PC-3 (cell line): ENCODE measurements around the gene SPOP. TPM values are rescaled to one million over a fixed set of nuclear protein-coding genes. Genes with fewer than 3 reads are reported as not detected.

Experiments used
- ATAC-seq: fragments of 200-7000 bp; cut with Tn5 transposase; 2 replicates; pipeline ENCODE4 v1.9.1; 2020; ENCODE audit warnings: mild to moderate bottlenecking, moderate library complexity
- BruUV-seq: library from RNA; stranded (reverse); fragments of 400-500 nt; replicated peaks from 2 replicates; lab custom pipeline; 2021; lab: Mats Ljungman, UMichigan
- CTCF ChIA-PET: fragments of 300-600 bp; sonication (Branson Sonifier 250); formaldehyde crosslinking; loops from one replicate; lab custom pipeline; 2022; ENCODE audit warnings: antibody characterized with exemption; lab: Charles Lee
- POLR2A ChIA-PET: fragments of 300-600 bp; sonication (Branson Sonifier 250); formaldehyde crosslinking; loops from one replicate; lab custom pipeline; 2022; ENCODE audit warnings: antibody characterized with exemption; ENCODE audit not compliant: unreplicated experiment; lab: Charles Lee
- DNase-seq: peaks from one replicate; pipeline ENCODE4 v3.0.0-alpha.2; 2015
- H2AFZ ChIP-seq: fragments of 300-600 bp; sonication (generic); 2 replicates; pipeline ENCODE4 v1.6.0; 2016; ENCODE audit warnings: antibody characterized with exemption, low read length
- H3F3A ChIP-seq: fragments of 300-600 bp; sonication (generic); one replicate; pipeline ENCODE4 v1.6.0; 2017; ENCODE audit warnings: antibody characterized with exemption, low read length, control low read depth, mild to moderate bottlenecking; ENCODE audit not compliant: unreplicated experiment
- H3K27ac ChIP-seq: fragments of 300-600 bp; sonication (generic); 2 replicates; pipeline ENCODE4 v1.5.1; 2016; ENCODE audit warnings: mild to moderate bottlenecking, low read length
- H3K27me3 ChIP-seq: fragments of 300-600 bp; sonication (generic); 2 replicates; pipeline ENCODE4 v1.6.1; 2016; ENCODE audit warnings: low read length, mixed read lengths
- H3K36me3 ChIP-seq: fragments of 300-600 bp; sonication (generic); 2 replicates; pipeline ENCODE4 v1.6.1; 2016; ENCODE audit warnings: low read depth, mixed run types, low read length, mixed read lengths
- H3K4me1 ChIP-seq: fragments of 300-600 bp; sonication (generic); 2 replicates; pipeline ENCODE4 v1.5.1; 2016; ENCODE audit warnings: low read length; ENCODE audit not compliant: insufficient read depth
- H3K4me2 ChIP-seq: fragments of 300-600 bp; sonication (generic); 2 replicates; pipeline ENCODE4 v1.6.0; 2016; ENCODE audit warnings: low read length
- H3K4me3 ChIP-seq: fragments of 300-600 bp; sonication (generic); 2 replicates; pipeline ENCODE4 v1.5.1; 2016; ENCODE audit warnings: mild to moderate bottlenecking, low read length, mixed read lengths
- H3K79me2 ChIP-seq: fragments of 300-600 bp; sonication (generic); 2 replicates; pipeline ENCODE4 v1.6.1; 2017; ENCODE audit warnings: low read length, mixed read lengths
- H3K9ac ChIP-seq: fragments of 300-600 bp; sonication (generic); 2 replicates; pipeline ENCODE4 v1.6.0; 2016; ENCODE audit warnings: mild to moderate bottlenecking, low read length
- H3K9me2 ChIP-seq: fragments of 300-600 bp; sonication (generic); replicated peaks from 2 replicates; pipeline ENCODE4 v1.6.1; 2016; ENCODE audit warnings: mixed run types, low read length, mixed read lengths
- H3K9me3 ChIP-seq: fragments of 300-600 bp; sonication (generic); 2 replicates; pipeline ENCODE4 v1.6.1; 2016; ENCODE audit warnings: low read length, mixed read lengths
- H4K20me1 ChIP-seq: fragments of 300-600 bp; sonication (generic); 2 replicates; pipeline ENCODE4 v1.6.1; 2016; ENCODE audit warnings: low read length, mixed read lengths
- CTCF ChIP-seq: fragments of 300-600 bp; sonication (generic); conservative IDR thresholded peaks from 2 replicates; pipeline ENCODE4 v1.5.1; 2017; ENCODE audit warnings: antibody characterized with exemption, low read depth, mild to moderate bottlenecking, low read length
- EZH2 ChIP-seq: fragments of 300-600 bp; sonication (generic); IDR thresholded peaks from one replicate; pipeline ENCODE4 v1.6.1; 2017; ENCODE audit warnings: antibody characterized with exemption, mild to moderate bottlenecking, low read length; ENCODE audit not compliant: unreplicated experiment
- EZH2phosphoT487 ChIP-seq: fragments of 300-600 bp; sonication (generic); IDR thresholded peaks from 2 replicates; pipeline ENCODE4 v1.6.1; 2018; ENCODE audit warnings: mild to moderate bottlenecking, antibody characterized with exemption, low read length, borderline replicate concordance
- intact Hi-C: fragments of 100-400 bp; cut with micrococcal nuclease; formaldehyde crosslinking; loops from 2 replicates; pipeline ENCODE4 v1.9.0; 2023
- total RNA-seq: library from RNA; depleted of rRNA; stranded (reverse); fragments of >200 nt; gene quantifications from 2 replicates; pipeline ENCODE4 v1.2.3, GENCODE V29; 2014

Gene SPOP
- total RNA-seq, 1 experiment from 2014 or later: 54.7 TPM

- Histone ChIP-seq H3K4me1 (peaks cover 4% of the 10 kb centered on the region), H3K36me3 (no peaks in the 10 kb centered on the region), H4K20me1 (no peaks in the 10 kb centered on the region), H2AFZ (peak overlapping the region; percentile 37; the same call in 1 of the 2 replicates), H3K79me2 (peaks cover 11% of the 10 kb centered on the region), H3K4me3 (no peak overlapping the region), H3K27me3 (no peaks in the 10 kb centered on the region), H3F3A (no peaks in the 10 kb centered on the region), H3K27ac (no peak overlapping the region), H3K9ac (no peak overlapping the region), H3K9me2 (no peaks in the 10 kb centered on the region), H3K9me3 (no peaks in the 10 kb centered on the region), H3K4me2 (no peak overlapping the region)
- ATAC-seq: no peak
- TF ChIP-seq EZH2phosphoT487 (no peak), CTCF (no peak), EZH2 (no peak)
- CTCF ChIA-PET: interaction anchor here (0.6 kb wide), 1 partner anchor 115 kb away, joined by 7 read pairs; no protein-coding TSS in a partner anchor
- intact Hi-C loops: no loop called here
- BruUV-seq: no TSS peak
- no peak for DNase-seq
- POLR2A ChIA-PET: interaction anchor here (0.6 kb wide), 1 partner anchor 56 kb away, joined by 6 read pairs; no protein-coding TSS in a partner anchor
Measured at GRCh38 chr17:49681106-49681979, 3.4 kb upstream of the SPOP start.

- peaks cover 2% of the 10 kb centered on the region; the same call in 1 of the 2 replicates for H3K36me3 ChIP-seq
- CTCF ChIA-PET: no interaction called here
- no peak overlapping the region for H3K4me3 ChIP-seq
- DNase-seq: no peak
- 0 out of 2 replicates have a peak, but pooled peaks cover 5% of the 10 kb centered on the region for H4K20me1 ChIP-seq
- no peaks in the 10 kb centered on the region for H3K9me2 ChIP-seq
- peaks cover 14% of the 10 kb centered on the region for H3K4me1 ChIP-seq
- peaks cover 21% of the 10 kb centered on the region for H3K79me2 ChIP-seq
- intact Hi-C loops: no loop called here
- H3F3A ChIP-seq: no peaks in the 10 kb centered on the region
- no peak overlapping the region for H3K9ac ChIP-seq
- no peak overlapping the region for H3K27ac ChIP-seq
- POLR2A ChIA-PET: no interaction called here
- no peak overlapping the region for H3K4me2 ChIP-seq
- no TSS peak for BruUV-seq
- ATAC-seq: no peak
- no peak overlapping the region for H2AFZ ChIP-seq
- no peaks in the 10 kb centered on the region for H3K27me3 ChIP-seq
- H3K9me3 ChIP-seq: no peaks in the 10 kb centered on the region
- no peak for TF ChIP-seq EZH2
- no peak for TF ChIP-seq CTCF
- no peak for TF ChIP-seq EZH2phosphoT487
Measured at GRCh38 chr17:49680314-49680713, 2.4 kb upstream of the SPOP start.
